ENCODE results near the gene CCDC32. TPM values are rescaled to one million over a fixed set of nuclear protein-coding genes. Genes with fewer than 3 reads are reported as not detected.

The CCDC32 gene
- 10 to 100 TPM; 14.2 to 24.5 TPM for total RNA-seq

GRCh38 chr15:40564591-40565332, at the start of gene CCDC32:
Gene CCDC32 (minus strand): TSS chr15:40565042. CDS start chr15:40563015, 2,027 bp downstream.
- ATAC-seq (peak; percentile 97), DNase-seq (peak; percentile 97)
- POLR2A ChIA-PET = interaction anchor here (0.5 to 0.9 kb wide), 5 partner anchors 12 to 329 kb away, joined by 3 to 4 read pairs (median 3); partner anchors contain the start of genes DNAJC17, VPS18 and ZFYVE19
- Mint-ChIP-seq H3K36me3 (ENCODE audit: low read depth) (peaks cover 15% of the 10 kb centered on the region), H3K4me3 (peak within 1 kb of the TSS; percentile 96), H3K4me1 (peaks cover 44% of the 10 kb centered on the region), H3K27ac (peak within 1 kb of the TSS; percentile 93), H3K27me3 (no peaks in the 10 kb centered on the region), H3K9me3 (ENCODE audit: low read depth) (no peaks in the 10 kb centered on the region)
- CTCF ChIA-PET = interaction anchor here (0.5 to 3.0 kb wide), 11 partner anchors 8 to 293 kb away, joined by 3 to 13 read pairs (median 3); no protein-coding TSS in a partner anchor
- intact Hi-C loops (cut with DNase I, micrococcal nuclease) = loop anchor here (1.0 to 10.0 kb wide), 11 partner anchors 29 to 782 kb away; partner anchors contain the start of genes BAHD1 (in 1 of the 2), DNAJC17 (in 1 of the 2), EIF2AK4 (in 1 of the 2) and FSIP1 (in 1 of the 2)

GRCh38 chr15:40613080-40613479, 48.2 kb upstream of the CCDC32 start:
- intact Hi-C loops (cut with DNase I, micrococcal nuclease) = no loop called here
- H3K27me3 Mint-ChIP-seq = no peaks in the 10 kb centered on the region
- peaks cover 5% of the 10 kb centered on the region for H3K36me3 Mint-ChIP-seq (ENCODE audit: low read depth)
- no peaks in the 10 kb centered on the region for H3K4me1 Mint-ChIP-seq
- no peaks in the 10 kb centered on the region for H3K9me3 Mint-ChIP-seq (ENCODE audit: low read depth)
- ChIA-PET POLR2A (no interaction called here), CTCF (no interaction called here)
- no peak overlapping the region for H3K4me3 Mint-ChIP-seq
- H3K27ac Mint-ChIP-seq = no peak overlapping the region
- DNase-seq (no peak), ATAC-seq (no peak)

GRCh38 chr15:40603935-40604334, 39.1 kb upstream of the CCDC32 start:
- POLR2A ChIA-PET = interaction anchor here (0.6 kb wide), 1 partner anchor 14 kb away, joined by 3 read pairs; no protein-coding TSS in a partner anchor
- Mint-ChIP-seq H3K4me3 (no peak overlapping the region), H3K4me1 (no peaks in the 10 kb centered on the region), H3K9me3 (ENCODE audit: low read depth) (no peaks in the 10 kb centered on the region), H3K27ac (no peak overlapping the region), H3K27me3 (no peaks in the 10 kb centered on the region), H3K36me3 (ENCODE audit: low read depth) (peaks cover 6% of the 10 kb centered on the region)
- intact Hi-C loops (cut with DNase I, micrococcal nuclease) = no loop called here
- CTCF ChIA-PET = interaction anchor here (0.6 kb wide), 1 partner anchor 37 kb away, joined by 3 read pairs; no protein-coding TSS in a partner anchor
- DNase-seq = no peak
- no peak for ATAC-seq

- Mint-ChIP-seq H3K27ac (no peak overlapping the region), H3K36me3 (ENCODE audit: low read depth) (peaks cover 3% of the 10 kb centered on the region), H3K27me3 (no peaks in the 10 kb centered on the region), H3K4me3 (no peak overlapping the region), H3K4me1 (no peaks in the 10 kb centered on the region), H3K9me3 (ENCODE audit: low read depth) (no peaks in the 10 kb centered on the region)
- POLR2A ChIA-PET = no interaction called here
- ATAC-seq (no peak), DNase-seq (no peak)
- intact Hi-C loops (cut with DNase I, micrococcal nuclease) = no loop called here
- CTCF ChIA-PET = interaction anchor here (1.2 kb wide), 1 partner anchor 12 kb away, joined by 4 read pairs; no protein-coding TSS in a partner anchor
Measured at GRCh38 chr15:40600956-40601355, 36.1 kb upstream of the CCDC32 start.

GRCh38 chr15:40598672-40599071, 33.8 kb upstream of the CCDC32 start:
- peaks cover 4% of the 10 kb centered on the region for H3K36me3 Mint-ChIP-seq (ENCODE audit: low read depth)
- ChIA-PET POLR2A (no interaction called here), CTCF (interaction anchor here (0.6 to 2.4 kb wide), 4 partner anchors 10 to 306 kb away, joined by 3 to 8 read pairs (median 3); no protein-coding TSS in a partner anchor)
- intact Hi-C loops (cut with DNase I, micrococcal nuclease) = loop anchor here in 1 of 2 experiments (10.0 kb wide), 1 partner anchor 186 kb away; no protein-coding TSS in a partner anchor
- peaks cover 6% of the 10 kb centered on the region for H3K4me1 Mint-ChIP-seq
- DNase-seq (no peak), ATAC-seq (no peak)
- no peak overlapping the region for H3K27ac Mint-ChIP-seq
- peaks cover 6% of the 10 kb centered on the region for H3K27me3 Mint-ChIP-seq
- no peaks in the 10 kb centered on the region for H3K9me3 Mint-ChIP-seq (ENCODE audit: low read depth)
- no peak overlapping the region for H3K4me3 Mint-ChIP-seq

- ATAC-seq = no peak
- Mint-ChIP-seq H3K27me3 (peaks cover 6% of the 10 kb centered on the region), H3K4me3 (no peak overlapping the region), H3K4me1 (peaks cover 11% of the 10 kb centered on the region), H3K9me3 (ENCODE audit: low read depth) (no peaks in the 10 kb centered on the region), H3K27ac (no peak overlapping the region), H3K36me3 (ENCODE audit: low read depth) (peaks cover 5% of the 10 kb centered on the region)
- ChIA-PET CTCF (interaction anchor here (0.6 to 2.4 kb wide), 2 partner anchors 9 to 184 kb away, joined by 3 to 8 read pairs; no protein-coding TSS in a partner anchor), POLR2A (interaction anchor here (0.6 kb wide), 1 partner anchor 96 kb away, joined by 3 read pairs; no protein-coding TSS in a partner anchor)
- no peak for DNase-seq
- intact Hi-C loops (cut with DNase I, micrococcal nuclease) = loop anchor here in 1 of 2 experiments (10.0 kb wide), 1 partner anchor 187 kb away; no protein-coding TSS in a partner anchor
Measured at GRCh38 chr15:40598126-40598525, 33.3 kb upstream of the CCDC32 start.

- peaks cover 5% of the 10 kb centered on the region for H3K36me3 Mint-ChIP-seq (ENCODE audit: low read depth)
- H3K27me3 Mint-ChIP-seq = peaks cover 6% of the 10 kb centered on the region
- intact Hi-C loops (cut with DNase I, micrococcal nuclease) = loop anchor here in 1 of 2 experiments (10.0 kb wide), 1 partner anchor 188 kb away; no protein-coding TSS in a partner anchor
- no peak for ATAC-seq
- no peak for DNase-seq
- H3K4me3 Mint-ChIP-seq = no peak overlapping the region
- H3K4me1 Mint-ChIP-seq = peaks cover 18% of the 10 kb centered on the region
- CTCF ChIA-PET = no interaction called here
- H3K27ac Mint-ChIP-seq = no peak overlapping the region
- POLR2A ChIA-PET = no interaction called here
- H3K9me3 Mint-ChIP-seq (ENCODE audit: low read depth) = no peaks in the 10 kb centered on the region
Measured at GRCh38 chr15:40597024-40597423, 32.2 kb upstream of the CCDC32 start.

- Mint-ChIP-seq H3K27me3 (peaks cover 6% of the 10 kb centered on the region), H3K9me3 (ENCODE audit: low read depth) (no peaks in the 10 kb centered on the region), H3K4me3 (no peak overlapping the region), H3K27ac (no peak overlapping the region), H3K36me3 (ENCODE audit: low read depth) (peaks cover 5% of the 10 kb centered on the region), H3K4me1 (peaks cover 18% of the 10 kb centered on the region)
- DNase-seq = no peak
- intact Hi-C loops (cut with DNase I, micrococcal nuclease) = loop anchor here in 1 of 2 experiments (10.0 kb wide), 1 partner anchor 189 kb away; no protein-coding TSS in a partner anchor
- no peak for ATAC-seq
- ChIA-PET POLR2A (no interaction called here), CTCF (interaction anchor here (0.5 to 1.4 kb wide), 2 partner anchors 31 to 286 kb away, joined by 3 read pairs; partner anchors contain the start of gene CCDC32)
Measured at GRCh38 chr15:40595773-40596172, 30.9 kb upstream of the CCDC32 start.

GRCh38 chr15:40595219-40595618, 30.4 kb upstream of the CCDC32 start:
- no peaks in the 10 kb centered on the region for H3K9me3 Mint-ChIP-seq (ENCODE audit: low read depth)
- no peak for DNase-seq
- peak overlapping the region; percentile 87 for H3K4me3 Mint-ChIP-seq
- no peak for ATAC-seq
- H3K36me3 Mint-ChIP-seq (ENCODE audit: low read depth) = peaks cover 5% of the 10 kb centered on the region
- ChIA-PET CTCF (interaction anchor here (0.5 to 1.7 kb wide), 4 partner anchors 11 to 286 kb away, joined by 3 to 4 read pairs (median 3); partner anchors contain the start of genes CCDC32 and RAD51), POLR2A (no interaction called here)
- intact Hi-C loops (cut with DNase I, micrococcal nuclease) = loop anchor here in 1 of 2 experiments (10.0 kb wide), 1 partner anchor 190 kb away; no protein-coding TSS in a partner anchor
- peaks cover 6% of the 10 kb centered on the region for H3K27me3 Mint-ChIP-seq
- H3K27ac Mint-ChIP-seq = peak overlapping the region; percentile 5
- peaks cover 18% of the 10 kb centered on the region for H3K4me1 Mint-ChIP-seq

- ChIA-PET CTCF (interaction anchor here (0.5 to 1.7 kb wide), 4 partner anchors 12 to 211 kb away, joined by 3 to 4 read pairs (median 3); partner anchors contain the start of genes CCDC32 and RAD51), POLR2A (interaction anchor here (0.5 to 0.6 kb wide), 2 partner anchors 74 to 85 kb away, joined by 3 to 4 read pairs; no protein-coding TSS in a partner anchor)
- peaks cover 6% of the 10 kb centered on the region for H3K27me3 Mint-ChIP-seq
- peak overlapping the region; percentile 87 for H3K4me3 Mint-ChIP-seq
- ATAC-seq (peak; percentile 69), DNase-seq (no peak)
- intact Hi-C loops (cut with DNase I, micrococcal nuclease) = loop anchor here (1.0 to 10.0 kb wide), 8 partner anchors 25 to 300 kb away; partner anchors contain the start of genes RPUSD2 (in 2 of the 2), CCDC32 (in 1 of the 2), DNAJC17 (in 1 of the 2) and RAD51 (in 1 of the 2)
- H3K36me3 Mint-ChIP-seq (ENCODE audit: low read depth) = peaks cover 5% of the 10 kb centered on the region
- peaks cover 23% of the 10 kb centered on the region for H3K4me1 Mint-ChIP-seq
- peak overlapping the region; percentile 95 for H3K27ac Mint-ChIP-seq
- H3K9me3 Mint-ChIP-seq (ENCODE audit: low read depth) = no peaks in the 10 kb centered on the region
Measured at GRCh38 chr15:40594429-40594836, 29.6 kb upstream of the CCDC32 start.
